Esophagus (tissue), 2 donors: ENCODE data around the gene SHB. TPM values are rescaled to one million over a fixed set of nuclear protein-coding genes. Genes with fewer than 3 reads are reported as not detected.
A peak's percentile ranks its signal among the peaks of the same experiment; 100 is the strongest.

Experiments used
- H3K27ac ChIP-seq, 2 donors: one replicate each; pipeline ENCODE4 v1.5.1; 2013; ENCODE audit warnings: low read depth in 2 of 2, mild to moderate bottlenecking in 2 of 2, inconsistent platforms in 1 of 2, low read length in 1 of 2, moderate library complexity in 1 of 2
- H3K27me3 ChIP-seq, 2 donors: one replicate each; pipeline ENCODE4 v1.6.1; 2013; ENCODE audit warnings: low read length in 2 of 2, control low read depth in 1 of 2, mild to moderate bottlenecking in 1 of 2; ENCODE audit not compliant: insufficient read depth in 2 of 2, control insufficient read depth in 1 of 2
- H3K36me3 ChIP-seq, 2 donors: one replicate each; pipeline ENCODE4 v1.6.1; 2013; ENCODE audit warnings: low read length in 1 of 2; ENCODE audit not compliant: control insufficient read depth in 2 of 2, insufficient read depth in 2 of 2
- H3K4me1 ChIP-seq, 2 donors: one replicate each; pipeline ENCODE4 v1.6.1; 2013; ENCODE audit warnings: low read length in 1 of 2; ENCODE audit not compliant: control insufficient read depth in 2 of 2, insufficient read depth in 2 of 2
- H3K4me3 ChIP-seq, 2 donors: one replicate each; pipeline ENCODE4 v1.5.1; 2013; ENCODE audit warnings: low read length in 2 of 2, mild to moderate bottlenecking in 2 of 2, low read depth in 1 of 2, moderate library complexity in 1 of 2
- H3K9me3 ChIP-seq, 2 donors: one replicate each; pipeline ENCODE4 v1.6.1; 2013; ENCODE audit warnings: mild to moderate bottlenecking in 2 of 2, low read depth in 1 of 2, low read length in 1 of 2, moderate library complexity in 1 of 2; ENCODE audit not compliant: control insufficient read depth in 2 of 2, insufficient read depth in 1 of 2
- WGBS, 2 donors: extraction: QIAGEN DNeasy Blood & Tissue Kit; methylation state at CpG; one replicate each; pipeline ENCODE4 v1.1.7; 2013; 5-methylcytosine and 5-hydroxymethylcytosine counted together
- polyA plus RNA-seq, 2 donors: library from polyadenylated mRNA; stranded (reverse); fragments of 200-250 nt; gene quantifications; one replicate each; pipeline ENCODE4 v1.2.3, GENCODE V29; 2013
- donor health status: healthy with polysubstance abuse.
- donor health status: Bipolar disorder and iron deficiency.

The SHB gene
- polyA plus RNA-seq, 2 donors = 14.7 to 15.7 TPM

- peaks cover 0 to 25% of the 10 kb centered on the region in 2 donors for H3K36me3 ChIP-seq
- 51 to 60% methylated on average over 15 of the region's 15 CpGs for WGBS, 2 donors
- H3K4me1 ChIP-seq = peaks cover 0 to 45% of the 10 kb centered on the region in 2 donors
- H3K27ac ChIP-seq = peak overlapping the region; percentile 38 to 47
- no peak overlapping the region for H3K4me3 ChIP-seq
- H3K9me3 ChIP-seq = no peaks in the 10 kb centered on the region
- H3K27me3 ChIP-seq = no peaks in the 10 kb centered on the region
These were observed 147.3 kb downstream of the SHB start for GRCh38 chr9:37921546-37922300.

GRCh38 chr9:37921168-37921510 lies 147.9 kb downstream of the SHB start:
- peaks cover 0 to 41% of the 10 kb centered on the region in 2 donors for H3K4me1 ChIP-seq
- H3K36me3 ChIP-seq = peaks cover 0 to 23% of the 10 kb centered on the region in 2 donors
- H3K4me3 ChIP-seq = no peak overlapping the region
- H3K9me3 ChIP-seq = no peaks in the 10 kb centered on the region
- peak overlapping the region in 1 of 2 donors; percentile 71 for H3K27ac ChIP-seq
- H3K27me3 ChIP-seq = no peaks in the 10 kb centered on the region
- 56 to 74% methylated on average over 7 of the region's 7 CpGs for WGBS, 2 donors

DNA sequence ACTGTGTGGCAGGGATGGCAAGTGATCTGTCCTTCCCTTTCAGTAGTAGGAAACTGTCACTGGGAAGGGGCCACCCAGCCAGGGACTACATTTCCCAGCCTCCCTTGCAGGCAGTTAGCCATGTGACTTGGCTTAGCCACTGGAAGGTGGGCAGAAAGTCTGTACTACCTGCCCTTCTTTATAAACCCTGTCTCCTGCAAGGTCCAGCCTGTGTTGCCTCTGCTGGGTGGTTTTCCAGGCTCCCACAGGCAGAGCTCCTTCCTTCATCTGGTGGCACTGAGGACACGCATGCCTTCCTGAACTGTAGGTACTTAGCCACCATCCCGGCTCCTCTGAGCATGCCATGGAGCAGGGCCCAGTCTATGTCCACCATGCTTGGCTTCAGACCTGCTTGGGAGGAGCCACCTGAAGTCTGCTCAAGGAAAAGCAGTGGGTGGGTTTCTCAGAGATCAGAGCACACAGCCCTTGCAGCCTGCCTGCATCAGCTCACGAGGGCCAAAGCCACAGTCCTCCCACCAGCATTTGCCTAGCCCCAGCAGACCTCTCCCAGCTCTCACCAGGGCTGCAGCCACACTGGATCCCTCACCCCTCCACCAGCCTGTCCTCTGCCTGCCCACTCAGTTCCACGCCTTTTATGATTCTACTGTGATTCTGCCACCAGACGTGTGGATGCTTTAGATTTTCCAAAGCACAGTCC lies 148.4 kb downstream of the SHB start:
- Histone ChIP-seq H3K27me3 (no peaks in the 10 kb centered on the region), H3K4me1 (peaks cover 0 to 36% of the 10 kb centered on the region in 2 donors), H3K36me3 (peaks cover 0 to 22% of the 10 kb centered on the region in 2 donors), H3K27ac (peak overlapping the region; percentile 17 to 71), H3K4me3 (no peak overlapping the region), H3K9me3 (no peaks in the 10 kb centered on the region)
- WGBS, 2 donors = 65 to 88% methylated on average over 5 of the region's 5 CpGs

GRCh38 chr9:37919956-37920335 lies 149.1 kb downstream of the SHB start:
- H3K27me3 ChIP-seq = no peaks in the 10 kb centered on the region
- WGBS, 2 donors = 82 to 93% methylated on average over 6 of the region's 6 CpGs
- H3K4me1 ChIP-seq = peaks cover 0 to 36% of the 10 kb centered on the region in 2 donors
- H3K9me3 ChIP-seq = no peaks in the 10 kb centered on the region
- H3K27ac ChIP-seq = no peak overlapping the region
- no peak overlapping the region for H3K4me3 ChIP-seq
- peaks cover 0 to 22% of the 10 kb centered on the region in 2 donors for H3K36me3 ChIP-seq

DNA sequence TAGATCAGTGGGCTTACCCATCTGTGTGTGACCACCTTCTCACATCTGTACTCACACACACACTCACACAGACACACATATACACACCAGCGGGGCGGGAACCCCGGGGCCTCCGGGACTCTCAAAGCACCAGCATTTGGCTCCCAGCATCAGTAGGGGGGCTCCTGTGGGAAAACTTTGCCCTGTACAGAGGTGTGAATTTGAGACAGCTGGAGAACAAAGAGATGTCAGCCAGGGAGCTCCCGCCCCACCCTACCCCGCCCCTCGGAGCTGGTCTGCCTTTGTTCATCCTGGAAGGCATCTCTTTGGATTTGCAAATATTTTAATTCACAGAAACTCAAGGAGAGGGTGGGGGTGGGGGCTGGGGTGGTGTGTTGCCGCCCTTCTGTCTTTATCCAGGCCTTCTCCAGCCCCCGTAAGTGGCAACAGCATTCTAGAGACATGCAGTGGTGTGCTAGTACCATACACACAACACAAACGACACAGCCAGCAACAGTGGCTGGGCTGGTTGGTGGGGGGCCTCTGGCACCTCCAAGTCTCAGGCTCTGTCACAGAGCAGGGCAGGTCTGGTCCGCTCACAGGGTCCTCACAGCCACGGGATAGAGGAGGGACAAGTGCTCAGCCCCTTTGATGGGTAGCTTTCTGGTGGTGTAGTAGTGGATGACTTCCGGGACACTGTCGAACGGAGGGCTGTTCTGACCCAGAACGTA lies 149.6 kb downstream of the SHB start:
- WGBS, 2 donors = 77 to 85% methylated on average over 16 of the region's 16 CpGs
- peaks cover 0 to 20% of the 10 kb centered on the region in 2 donors for H3K36me3 ChIP-seq
- H3K4me3 ChIP-seq = no peak overlapping the region
- H3K27me3 ChIP-seq = no peaks in the 10 kb centered on the region
- no peak overlapping the region for H3K27ac ChIP-seq
- no peaks in the 10 kb centered on the region for H3K9me3 ChIP-seq
- H3K4me1 ChIP-seq = peaks cover 0 to 36% of the 10 kb centered on the region in 2 donors

GRCh38 chr9:37918665-37919170 lies 150.3 kb downstream of the SHB start:
- no peak overlapping the region for H3K27ac ChIP-seq
- 75 to 81% methylated on average over 6 of the region's 6 CpGs for WGBS, 2 donors
- H3K4me3 ChIP-seq = no peak overlapping the region
- no peaks in the 10 kb centered on the region for H3K27me3 ChIP-seq
- no peaks in the 10 kb centered on the region for H3K9me3 ChIP-seq
- H3K4me1 ChIP-seq = peaks cover 0 to 35% of the 10 kb centered on the region in 2 donors
- peaks cover 0 to 20% of the 10 kb centered on the region in 2 donors for H3K36me3 ChIP-seq

- 63 to 81% methylated on average over 21 of the region's 21 CpGs for WGBS, 2 donors
- Histone ChIP-seq H3K4me1 (peaks cover 0 to 30% of the 10 kb centered on the region in 2 donors), H3K4me3 (no peak overlapping the region), H3K9me3 (no peaks in the 10 kb centered on the region), H3K27me3 (no peaks in the 10 kb centered on the region), H3K27ac (peak overlapping the region; percentile 45 to 52), H3K36me3 (peaks cover 0 to 18% of the 10 kb centered on the region in 2 donors)
These were observed 151.0 kb downstream of the SHB start for GRCh38 chr9:37917801-37918664.

DNA sequence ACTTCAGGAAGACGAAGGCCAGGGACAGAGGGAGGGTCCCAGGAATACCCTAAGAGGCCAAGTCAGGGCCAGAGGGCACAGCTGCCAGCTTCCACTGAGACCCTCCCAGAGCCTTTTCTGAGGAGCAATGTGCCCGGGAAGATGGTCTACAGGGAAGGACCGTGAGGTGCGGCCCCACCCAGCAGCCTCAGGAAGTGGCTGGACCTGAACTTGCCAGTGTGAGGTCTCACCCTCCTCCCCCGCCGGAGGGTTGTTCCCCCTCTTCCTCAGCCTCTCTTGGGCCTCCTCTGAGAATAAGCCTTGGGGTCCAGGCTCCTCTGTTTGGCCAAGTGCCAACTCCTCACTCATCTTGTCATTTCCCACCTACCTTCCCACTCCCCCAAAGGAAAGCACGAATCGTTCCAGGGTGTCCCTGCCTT lies 151.7 kb downstream of the SHB start:
- Histone ChIP-seq H3K4me1 (peaks cover 0 to 23% of the 10 kb centered on the region in 2 donors), H3K4me3 (no peak overlapping the region), H3K27me3 (no peaks in the 10 kb centered on the region), H3K9me3 (no peaks in the 10 kb centered on the region), H3K27ac (peak overlapping the region; percentile 52 to 83), H3K36me3 (peaks cover 0 to 18% of the 10 kb centered on the region in 2 donors)
- 41 to 50% methylated on average over 7 to 8 of the region's 8 CpGs for WGBS, 2 donors
